ENCODE results near the gene PTPRN.
"Not testable (repeated sequence)": the region's sequence is repeated elsewhere in the genome, so short reads cannot be mapped to it uniquely, and the experiment has no call there.

The PTPRN gene

GRCh38 chr2:219269362-219270054 lies 39.7 kb downstream of the PTPRN start:
- DNase-seq (ENCODE audit: low spot score), result no peak

- no peak for DNase-seq (ENCODE audit: low spot score)
Measured at GRCh38 chr2:219268294-219268693, 40.9 kb downstream of the PTPRN start.

- DNase-seq (ENCODE audit: low spot score), result no peak
Measured at GRCh38 chr2:219266886-219267285, 42.3 kb downstream of the PTPRN start.

GRCh38 chr2:219266232-219266631 lies 43.0 kb downstream of the PTPRN start:
- no peak for DNase-seq (ENCODE audit: low spot score)

- no peak for DNase-seq (ENCODE audit: low spot score)
Measured at GRCh38 chr2:219261024-219261855, 48.0 kb downstream of the PTPRN start.

GRCh38 chr2:219258942-219259341 lies 50.3 kb downstream of the PTPRN start:
- DNase-seq (ENCODE audit: low spot score), result not testable (repeated sequence)

GRCh38 chr2:219254590-219255201 lies 54.5 kb downstream of the PTPRN start:
- no peak for DNase-seq (ENCODE audit: low spot score)

- DNase-seq (ENCODE audit: low spot score), result peak; percentile 89
Measured at GRCh38 chr2:219253753-219254589, 55.2 kb downstream of the PTPRN start, which contains the start of gene TUBA4A. Gene TUBA4A (minus strand): TSS chr2:219253918. CDS start chr2:219253858, 60 bp downstream.

GRCh38 chr2:219252900-219253752 lies 56.1 kb downstream of the PTPRN start, which contains the start of gene TUBA4B:
Gene TUBA4B (plus strand): TSS chr2:219253243. CDS start chr2:219253408, 165 bp downstream.
- DNase-seq (ENCODE audit: low spot score), result no peak

- no peak for DNase-seq (ENCODE audit: low spot score)
Measured at GRCh38 chr2:219252570-219252899, 56.7 kb downstream of the PTPRN start.

GRCh38 chr2:219252084-219252483 lies 57.1 kb downstream of the PTPRN start:
- DNase-seq (ENCODE audit: low spot score), result no peak

- no peak for DNase-seq (ENCODE audit: low spot score)
Measured at GRCh38 chr2:219251656-219252055, 57.5 kb downstream of the PTPRN start.

GRCh38 chr2:219250049-219250781 lies 59.0 kb downstream of the PTPRN start:
- no peak for DNase-seq (ENCODE audit: low spot score)

- peak; percentile 75 for DNase-seq (ENCODE audit: low spot score)
Measured at GRCh38 chr2:219249203-219249980, 59.8 kb downstream of the PTPRN start.

- no peak for DNase-seq (ENCODE audit: low spot score)
Measured at GRCh38 chr2:219248845-219249202, 60.4 kb downstream of the PTPRN start.

GRCh38 chr2:219247678-219248642 lies 61.2 kb downstream of the PTPRN start:
- no peak for DNase-seq (ENCODE audit: low spot score)

- DNase-seq (ENCODE audit: low spot score), result no peak
Measured at GRCh38 chr2:219246559-219246958, 62.6 kb downstream of the PTPRN start.

- no peak for DNase-seq (ENCODE audit: low spot score)
Measured at GRCh38 chr2:219245899-219246230, 63.3 kb downstream of the PTPRN start.
